ENCODE measurements around the gene FNDC11.

DNA sequence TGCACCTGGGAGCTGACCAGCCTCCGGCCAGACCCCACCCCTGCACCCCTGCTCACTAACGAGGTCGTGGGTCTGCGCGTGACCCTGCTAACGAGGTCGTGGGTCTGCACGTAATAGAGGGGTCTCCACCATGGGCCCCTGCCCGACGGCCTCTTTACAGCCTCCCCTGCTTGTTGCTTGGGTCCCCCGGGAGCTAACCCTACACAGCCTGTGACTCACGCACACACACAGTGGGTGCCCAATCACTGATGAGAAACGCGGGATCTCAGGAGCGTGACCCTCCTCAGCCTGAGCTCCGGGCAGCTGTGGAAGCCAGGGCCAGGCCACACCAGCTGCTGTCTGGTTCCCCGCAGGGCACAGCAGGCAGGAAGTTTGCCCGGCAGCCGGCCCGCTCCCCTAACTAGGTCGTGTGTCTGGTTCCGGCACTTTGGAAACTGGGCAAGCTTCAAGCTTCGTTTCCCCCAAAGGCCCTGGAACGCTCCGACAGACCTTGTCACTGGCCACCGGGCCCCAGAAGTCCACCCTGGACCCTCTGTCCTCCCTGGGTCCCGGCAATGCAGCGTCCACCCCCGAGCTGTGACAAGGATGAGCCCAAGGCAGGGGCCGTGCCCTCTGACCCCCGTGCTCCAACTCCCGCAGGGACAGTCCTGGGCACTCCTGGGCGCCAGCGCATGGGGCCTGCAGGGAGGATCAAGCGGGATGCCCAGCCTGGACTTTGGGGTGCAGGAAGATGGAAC lies 17.6 kb upstream of the FNDC11 start:
- TF ChIP-seq POLR2AphosphoS5 (IDR thresholded peaks at IDR 0.05; ENCODE audit: borderline replicate concordance, low read depth, low read length) = no peak
- no peak for TF ChIP-seq EZH2 (IDR thresholded peaks at IDR 0.05)

Measured in SK-N-MC (cell line).